Subcutaneous abdominal adipose tissue (tissue), 5 donors: ENCODE measurements around the gene ZNF554.

Experiments used
- H3K27ac ChIP-seq: one replicate; pipeline ENCODE4 v1.7.0; 2013; ENCODE audit warnings: low read depth, mild to moderate bottlenecking, inconsistent platforms, low read length, moderate library complexity
- H3K27me3 ChIP-seq, 5 donors: one replicate each; pipeline ENCODE4 v1.7.0; 2013; ENCODE audit warnings: low read length in 5 of 5, inconsistent platforms in 1 of 5; ENCODE audit not compliant: control insufficient read depth in 5 of 5, insufficient read depth in 4 of 5
- H3K36me3 ChIP-seq, 5 donors: one replicate each; pipeline ENCODE4 v1.7.0; 2013; ENCODE audit warnings: low read length in 5 of 5; ENCODE audit not compliant: control insufficient read depth in 5 of 5, insufficient read depth in 5 of 5
- H3K4me1 ChIP-seq, 5 donors: one replicate each; pipeline ENCODE4 v1.7.0; 2013; ENCODE audit warnings: low read length in 5 of 5, mild to moderate bottlenecking in 3 of 5, moderate library complexity in 1 of 5; ENCODE audit not compliant: control insufficient read depth in 5 of 5, insufficient read depth in 5 of 5
- H3K4me3 ChIP-seq, 5 donors: one replicate each; pipeline ENCODE4 v1.7.0; 2013; ENCODE audit warnings: low read length in 5 of 5, low read depth in 1 of 5
- H3K9ac ChIP-seq, 5 donors: one replicate each; pipeline ENCODE4 v1.7.0; 2013; ENCODE audit warnings: low read length in 5 of 5, mild to moderate bottlenecking in 4 of 5, moderate library complexity in 3 of 5
- H3K9me3 ChIP-seq, 5 donors: one replicate each; pipeline ENCODE4 v1.7.0; 2013; ENCODE audit warnings: low read length in 5 of 5; ENCODE audit not compliant: control insufficient read depth in 5 of 5
- donor health status: healthy.
- donor health status: healthy.
- donor health status: healthy.
- donor health status: healthy.
- donor health status: healthy.

ZNF554 gene

DNA sequence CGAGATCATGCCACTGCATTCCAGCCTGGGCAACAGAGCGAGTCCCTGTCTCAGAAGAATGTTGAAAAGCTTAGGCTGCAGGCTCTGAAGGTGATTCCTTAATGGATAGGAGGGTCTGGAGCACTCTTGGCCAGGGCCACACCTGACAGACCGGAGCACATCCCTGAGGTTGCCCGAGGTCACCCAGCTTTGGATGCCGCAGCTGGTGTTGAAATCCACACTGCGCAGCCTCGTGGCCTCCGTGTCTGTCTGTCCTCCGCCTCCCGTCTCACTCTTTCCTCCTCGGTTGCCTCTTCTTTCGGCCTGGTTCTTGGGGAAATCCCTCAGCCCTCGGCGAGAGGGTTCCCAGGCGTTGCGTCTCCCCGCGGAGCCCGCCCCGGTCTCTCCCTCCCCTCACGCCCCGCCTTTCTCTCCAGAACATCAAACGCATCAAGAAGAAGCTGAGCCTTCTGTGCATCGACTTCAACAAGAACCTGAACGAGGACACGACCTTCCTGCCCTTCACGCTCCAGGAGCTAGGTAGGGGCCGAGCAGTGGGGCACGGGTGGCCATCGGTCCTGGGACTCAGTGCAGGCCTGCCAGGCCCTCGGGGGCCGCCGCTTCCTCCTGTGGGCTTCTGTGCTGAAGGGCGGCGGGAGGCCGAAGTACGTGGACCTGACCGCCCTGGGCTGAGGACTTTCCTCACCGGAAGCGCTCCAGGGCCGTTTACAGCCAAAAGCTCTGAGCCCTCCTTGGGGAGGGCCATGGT is 20.2 kb upstream of the ZNF554 start:
- H3K36me3 ChIP-seq, result peaks cover 0 to 82% (median 41%) of the 10 kb centered on the region in 5 donors
- H3K27ac ChIP-seq, result no peak overlapping the region

GRCh38 chr19:2800506-2800905 is 19.2 kb upstream of the ZNF554 start:
- Histone ChIP-seq H3K9me3 (no peaks in the 10 kb centered on the region), H3K4me3 (no peak overlapping the region), H3K36me3 (peaks cover 0 to 81% (median 43%) of the 10 kb centered on the region in 5 donors), H3K27ac (no peak overlapping the region), H3K9ac (no peak overlapping the region), H3K27me3 (no peaks in the 10 kb centered on the region), H3K4me1 (no peaks in the 10 kb centered on the region)

More for the DNA sequence above, 20.2 kb upstream of the ZNF554 start:
- Histone ChIP-seq H3K4me3 (no peak overlapping the region), H3K27me3 (no peaks in the 10 kb centered on the region), H3K9me3 (no peaks in the 10 kb centered on the region), H3K4me1 (no peaks in the 10 kb centered on the region), H3K9ac (no peak overlapping the region)

GRCh38 chr19:2802826-2803225 is 16.8 kb upstream of the ZNF554 start:
- Histone ChIP-seq H3K4me3 (no peak overlapping the region), H3K27ac (no peak overlapping the region), H3K4me1 (no peaks in the 10 kb centered on the region), H3K36me3 (peaks cover 0 to 76% (median 49%) of the 10 kb centered on the region in 5 donors), H3K9ac (no peak overlapping the region), H3K27me3 (no peaks in the 10 kb centered on the region), H3K9me3 (no peaks in the 10 kb centered on the region)

- H3K4me3 ChIP-seq, result no peak overlapping the region
- no peaks in the 10 kb centered on the region for H3K9me3 ChIP-seq
- no peaks in the 10 kb centered on the region for H3K27me3 ChIP-seq
- H3K9ac ChIP-seq, result no peak overlapping the region
- H3K4me1 ChIP-seq, result no peaks in the 10 kb centered on the region
- H3K27ac ChIP-seq, result no peak overlapping the region
- H3K36me3 ChIP-seq, result peaks cover 0 to 76% (median 50%) of the 10 kb centered on the region in 5 donors
Observed at GRCh38 chr19:2803486-2804155, 16.0 kb upstream of the ZNF554 start.

DNA sequence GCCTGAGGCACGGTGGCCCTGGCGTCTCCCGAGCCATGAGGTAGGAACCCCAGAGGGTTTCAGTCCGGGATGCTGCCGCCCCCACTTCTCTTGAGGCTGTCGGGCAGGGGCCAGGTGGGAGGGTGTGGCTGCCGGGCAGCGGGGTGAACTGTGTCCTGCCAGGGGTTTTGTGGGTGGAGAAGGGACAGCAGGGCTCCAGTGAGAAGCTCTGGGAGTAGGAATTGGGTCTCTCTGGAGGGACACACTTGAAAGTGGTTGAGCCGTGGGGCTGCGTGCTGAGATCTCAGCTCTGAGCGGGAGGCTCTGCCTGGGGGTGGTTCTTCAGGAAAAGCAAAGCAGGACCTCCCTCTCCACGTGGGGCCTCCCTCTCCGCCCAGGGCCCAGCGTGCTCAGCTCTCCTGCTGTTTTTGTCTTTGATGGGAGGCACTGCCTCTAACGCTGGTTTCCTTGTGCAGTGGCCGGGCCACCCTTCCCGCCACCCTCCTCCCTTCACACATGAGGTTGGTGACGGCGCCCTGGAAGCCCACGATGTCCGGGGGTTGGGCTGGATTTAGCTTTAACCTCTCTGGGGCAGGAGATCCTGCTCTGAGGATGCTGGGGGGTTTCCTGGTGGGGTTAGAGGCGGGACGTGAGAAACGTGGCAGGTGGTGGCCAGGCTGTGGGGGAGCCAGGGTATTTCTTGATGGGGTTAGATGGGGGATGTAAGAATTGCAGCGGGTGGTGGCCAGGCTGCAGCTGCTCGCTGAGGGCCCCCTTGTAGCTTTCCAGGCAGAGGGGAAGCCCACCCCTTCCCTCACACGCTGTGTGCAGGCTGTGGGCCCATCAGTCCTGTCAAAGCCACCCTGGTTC is 15.3 kb upstream of the ZNF554 start:
- peaks cover 0 to 76% (median 56%) of the 10 kb centered on the region in 5 donors for H3K36me3 ChIP-seq
- no peak overlapping the region for H3K4me3 ChIP-seq
- no peak overlapping the region for H3K9ac ChIP-seq
- H3K27ac ChIP-seq, result no peak overlapping the region
- no peaks in the 10 kb centered on the region for H3K4me1 ChIP-seq
- H3K9me3 ChIP-seq, result no peaks in the 10 kb centered on the region
- H3K27me3 ChIP-seq, result no peaks in the 10 kb centered on the region

DNA sequence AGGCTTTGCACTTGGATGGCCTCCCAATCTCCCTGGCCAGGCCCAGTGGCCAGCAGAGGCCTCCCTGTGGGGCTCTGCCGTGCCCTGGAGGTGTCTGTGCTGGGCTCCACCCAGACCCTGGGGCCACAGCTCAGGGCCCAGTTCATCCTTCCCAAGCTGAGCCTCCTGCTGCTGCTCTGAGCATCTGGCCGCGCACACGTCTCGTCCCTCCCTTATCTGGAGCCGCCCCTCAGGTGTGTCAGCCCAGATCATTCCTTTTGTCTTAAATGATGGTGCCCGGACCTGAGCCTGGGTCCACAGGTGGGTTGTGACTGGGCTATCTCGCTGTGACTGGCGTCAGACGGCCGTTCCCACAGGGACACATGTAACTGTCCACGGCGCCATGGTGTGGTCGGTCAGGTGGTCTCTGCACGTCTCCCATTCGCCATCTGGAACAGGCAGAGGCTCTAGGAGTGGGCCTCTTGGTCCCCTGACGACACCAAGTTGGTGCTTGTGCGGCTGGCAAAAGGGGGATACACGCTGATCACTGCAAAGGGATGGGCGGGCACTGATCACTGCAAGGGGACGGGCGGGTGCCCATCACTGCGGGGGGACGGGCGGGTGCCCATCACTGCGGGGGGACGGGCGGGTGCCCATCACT is 14.3 kb upstream of the ZNF554 start:
- Histone ChIP-seq H3K27ac (no peak overlapping the region), H3K9ac (no peak overlapping the region), H3K4me3 (no peak overlapping the region), H3K36me3 (peaks cover 0 to 77% (median 56%) of the 10 kb centered on the region in 5 donors), H3K4me1 (no peaks in the 10 kb centered on the region), H3K27me3 (no peaks in the 10 kb centered on the region), H3K9me3 (no peaks in the 10 kb centered on the region)

DNA sequence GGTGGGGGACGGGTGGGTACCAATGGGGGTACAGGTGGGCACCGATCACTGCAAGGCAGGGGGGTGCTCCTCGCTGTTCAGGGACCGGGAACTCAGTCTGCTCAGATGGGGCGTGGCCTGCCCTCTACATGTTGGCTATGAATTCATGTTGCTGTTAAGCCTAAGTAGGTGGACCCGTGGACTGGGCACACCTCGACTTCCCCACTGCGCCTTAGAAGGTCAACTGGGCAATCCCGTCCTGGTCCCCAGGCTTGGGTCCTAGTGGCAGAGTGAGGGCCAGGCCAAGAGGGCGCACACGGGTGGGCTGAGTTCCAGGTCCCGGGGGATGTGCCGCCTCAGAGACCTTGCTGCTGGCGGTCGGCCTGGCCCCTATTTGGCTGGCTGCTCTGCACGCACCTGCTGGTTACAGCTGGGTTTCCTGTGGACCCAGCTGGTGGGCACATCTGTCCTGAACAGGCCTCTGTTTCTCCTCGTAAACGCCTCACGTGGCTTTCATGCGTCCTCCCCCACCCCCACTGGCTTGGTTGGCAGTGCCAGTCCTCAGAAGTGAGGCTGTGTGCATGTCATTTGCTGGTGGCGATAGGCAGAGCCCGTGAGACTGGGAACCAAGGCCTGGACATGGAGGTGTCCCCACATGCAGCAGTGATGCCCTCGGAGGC is 13.5 kb upstream of the ZNF554 start:
- no peak overlapping the region for H3K9ac ChIP-seq
- no peaks in the 10 kb centered on the region for H3K9me3 ChIP-seq
- H3K4me3 ChIP-seq, result no peak overlapping the region
- H3K36me3 ChIP-seq, result peaks cover 0 to 77% (median 51%) of the 10 kb centered on the region in 5 donors
- no peaks in the 10 kb centered on the region for H3K27me3 ChIP-seq
- H3K27ac ChIP-seq, result no peak overlapping the region
- no peaks in the 10 kb centered on the region for H3K4me1 ChIP-seq

GRCh38 chr19:2806736-2807378 is 12.8 kb upstream of the ZNF554 start:
- Histone ChIP-seq H3K4me1 (no peaks in the 10 kb centered on the region), H3K4me3 (no peak overlapping the region), H3K36me3 (peaks cover 0 to 77% (median 56%) of the 10 kb centered on the region in 5 donors), H3K9ac (no peak overlapping the region), H3K9me3 (no peaks in the 10 kb centered on the region), H3K27ac (no peak overlapping the region), H3K27me3 (no peaks in the 10 kb centered on the region)
